Activated CD4-positive, alpha-beta T cell treated with anti-CD3 and anti-CD28 coated beads, Interleukin-2, amount 50 U/mL, for 4 hours (primary cell): ENCODE data around the gene LRFN2.

Source experiments
- DNase-seq, 2 experiments: peaks; one replicate each; pipeline ENCODE4 v3.0.0-alpha.2; 2020

Gene LRFN2

DNA sequence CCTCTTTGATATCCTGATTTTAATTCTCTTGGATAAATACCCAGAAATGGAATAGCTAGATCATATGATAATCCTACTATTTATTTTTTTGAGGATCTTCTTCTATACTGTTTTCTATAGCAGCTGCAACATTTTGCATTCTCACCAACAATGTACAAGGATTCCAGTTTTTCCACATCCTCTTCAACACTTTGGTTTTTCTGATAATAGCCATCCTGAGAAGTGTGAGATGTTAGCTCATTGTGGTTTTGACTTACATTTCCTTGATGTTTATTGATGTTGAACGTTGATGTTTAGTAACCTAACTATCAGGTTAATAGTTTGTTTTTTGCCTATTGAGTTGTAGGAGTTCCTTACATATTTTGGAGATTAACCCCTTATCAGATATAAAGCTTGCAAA lies 217.3 kb downstream of the LRFN2 start:
- DNase-seq = no peak

DNA sequence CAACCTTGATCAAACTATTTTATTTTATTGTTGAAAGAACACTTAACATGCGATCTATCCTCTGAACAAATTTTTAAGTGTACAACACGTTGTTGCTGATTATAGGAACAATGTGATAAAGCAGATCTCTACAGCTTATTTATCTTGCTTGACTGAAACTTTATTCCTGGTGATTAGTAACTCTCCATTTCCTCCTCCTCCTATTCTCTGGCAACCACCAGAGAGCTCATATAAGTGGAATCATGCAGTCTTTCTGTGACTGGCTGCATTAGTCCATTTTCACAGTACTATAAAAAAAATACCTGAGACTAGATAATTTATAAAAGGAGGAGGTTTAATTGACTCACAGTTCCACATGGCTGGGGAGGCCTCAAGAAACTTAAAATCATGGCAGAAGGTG lies 218.1 kb downstream of the LRFN2 start:
- no peak for DNase-seq

DNA sequence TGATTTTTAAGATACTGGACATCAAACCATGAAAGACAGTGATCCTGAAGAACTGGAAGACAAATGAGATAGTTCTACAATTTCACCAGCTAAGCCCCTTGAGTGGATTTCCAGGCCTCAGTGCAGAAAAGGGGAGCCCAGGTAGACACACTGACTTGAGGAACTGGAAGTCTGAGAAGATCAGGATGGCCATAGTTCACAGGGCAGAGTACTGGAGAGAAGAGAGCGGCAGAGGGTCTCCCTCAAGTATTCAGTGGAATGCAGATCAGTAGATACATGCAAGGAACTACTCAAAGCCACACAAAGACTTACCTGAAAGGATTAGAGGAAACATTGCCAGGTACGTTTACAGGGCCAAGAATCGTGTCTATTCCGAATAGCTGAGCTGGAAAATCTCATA lies 224.3 kb downstream of the LRFN2 start:
- no peak for DNase-seq

DNA sequence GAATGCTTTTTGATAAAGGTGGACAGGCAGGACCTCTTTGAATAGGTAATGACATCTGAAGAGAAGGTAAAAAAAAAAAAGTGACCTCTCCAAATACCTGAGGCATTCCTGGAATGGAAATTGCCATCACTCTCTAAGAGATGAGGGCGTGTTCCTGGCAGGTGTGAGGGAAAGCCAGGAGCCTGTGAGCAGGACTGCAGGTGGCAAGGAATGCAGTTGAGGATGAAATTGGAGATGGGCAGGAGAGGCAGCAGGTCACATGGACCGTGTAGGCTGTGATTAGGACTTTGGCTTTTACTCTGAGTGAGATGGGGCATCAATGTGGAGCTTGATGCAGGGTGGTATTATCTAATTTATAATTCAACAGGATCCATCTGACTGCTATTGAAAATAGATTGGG lies 227.4 kb downstream of the LRFN2 start:
- DNase-seq = no peak

DNA sequence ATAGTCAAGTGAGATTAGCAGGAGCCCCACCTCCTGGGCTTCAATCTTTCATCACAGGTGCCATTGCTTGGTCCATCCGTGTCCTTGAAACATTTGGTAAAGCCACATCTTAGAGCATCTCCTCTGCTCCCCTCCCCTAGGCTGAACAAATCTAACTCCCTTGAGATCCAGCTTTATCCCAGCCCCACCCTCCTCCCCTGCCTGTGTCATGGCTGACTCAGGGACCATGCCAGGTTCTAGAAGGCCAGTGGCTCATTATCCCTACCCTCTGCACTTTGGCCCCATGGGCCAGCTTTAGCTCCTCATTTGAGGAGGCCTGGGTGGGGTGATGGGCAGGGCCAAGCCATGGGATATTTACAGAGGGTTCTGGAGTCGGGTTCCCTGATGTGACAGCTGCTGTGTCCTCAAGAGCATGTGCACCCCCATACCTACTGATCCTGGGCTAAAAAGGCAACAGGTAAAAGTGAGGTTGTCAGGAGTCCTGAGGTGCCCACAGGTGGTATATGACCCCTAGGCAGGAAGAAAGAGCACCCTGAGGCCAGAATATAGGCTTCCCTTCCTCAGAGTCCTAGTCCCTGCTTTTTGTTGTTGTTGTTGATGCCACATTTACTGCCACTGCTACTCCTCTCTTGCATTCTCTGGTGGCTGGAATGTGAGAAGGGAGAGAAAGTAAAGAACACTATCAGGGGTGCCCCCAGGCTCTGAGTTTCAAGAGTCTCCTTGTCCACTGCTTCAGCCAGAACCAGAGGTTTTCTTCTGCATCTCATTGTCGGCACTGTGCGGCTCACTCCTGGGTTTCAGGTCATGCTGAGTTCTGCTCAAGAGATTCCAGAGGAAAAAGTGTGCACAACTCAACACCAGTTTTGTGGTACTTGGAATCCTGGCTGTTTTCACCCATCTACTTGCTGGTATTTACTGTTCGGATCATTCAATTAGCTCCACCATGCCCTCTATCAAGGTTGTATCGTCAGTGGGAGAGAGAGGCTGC lies 228.4 kb downstream of the LRFN2 start:
- no peak for DNase-seq

DNA sequence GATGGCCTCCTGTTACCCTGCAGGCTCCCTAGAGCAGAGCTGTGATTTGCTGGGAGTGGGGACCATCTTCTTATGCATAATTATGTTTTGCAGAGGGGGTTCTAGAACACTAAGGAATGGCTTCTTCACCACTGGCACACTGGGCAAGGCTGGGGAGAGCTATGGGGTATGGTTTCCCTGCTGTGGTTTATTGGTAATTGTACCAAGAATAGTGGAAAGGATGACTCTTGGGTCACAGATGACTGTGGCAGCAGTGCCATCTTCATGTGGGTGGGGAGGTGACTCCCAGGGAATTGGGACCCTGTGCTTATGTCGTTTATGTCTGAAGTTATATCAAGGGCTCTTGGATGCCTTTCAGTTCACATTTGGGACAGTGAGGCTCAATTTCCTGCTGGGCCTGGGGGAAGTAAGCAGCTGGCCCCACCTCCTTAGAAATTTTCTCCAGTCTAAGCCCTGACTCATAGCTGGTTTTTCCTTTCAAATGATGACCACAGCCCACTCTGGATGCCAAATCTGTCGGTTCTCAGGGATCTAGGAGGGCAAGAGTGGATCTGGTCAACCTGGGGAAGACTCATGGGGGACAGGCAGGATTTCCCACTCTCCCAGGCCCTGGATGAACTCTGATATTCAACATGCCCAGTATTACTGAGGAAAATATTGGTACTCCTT lies 230.8 kb downstream of the LRFN2 start:
- DNase-seq = no peak

DNA sequence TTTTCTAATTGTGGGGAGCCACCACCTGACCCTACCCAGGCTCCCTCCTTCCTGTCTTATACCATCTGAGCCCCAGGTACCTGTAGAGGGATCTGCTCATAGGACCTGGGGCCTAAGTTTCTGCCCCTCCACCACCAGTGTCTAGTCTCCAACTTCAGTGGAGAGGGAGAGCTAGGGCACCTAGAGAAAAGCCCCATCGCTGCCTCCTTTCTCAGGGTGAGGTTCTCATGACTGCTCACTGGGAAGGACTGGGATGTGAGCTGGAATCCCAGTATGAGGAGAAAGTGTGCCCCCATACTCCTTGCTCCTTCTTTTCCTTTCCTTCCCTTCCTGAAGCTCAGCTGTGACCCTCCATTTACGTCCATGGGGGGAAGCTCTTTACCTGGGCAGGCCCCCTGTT lies 231.6 kb downstream of the LRFN2 start:
- DNase-seq = no peak

DNA sequence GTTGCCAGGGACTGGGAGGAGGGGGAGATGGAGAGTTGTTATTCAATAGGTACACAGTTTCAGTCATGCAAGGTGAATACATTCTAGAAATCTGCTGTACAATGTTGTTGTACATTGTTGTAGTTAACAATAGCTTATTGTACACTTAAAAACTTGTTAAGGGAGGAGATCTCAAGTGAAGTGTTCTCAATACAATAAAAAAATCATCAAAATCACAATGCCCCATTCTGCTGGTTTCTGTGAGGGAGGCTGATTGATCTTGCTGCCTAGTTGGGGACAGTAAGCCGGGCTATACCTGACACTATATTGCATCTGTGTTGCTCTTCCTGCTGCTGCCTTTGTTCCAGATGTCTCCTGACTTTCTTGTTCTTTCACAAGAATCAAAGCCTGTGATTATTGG lies 232.1 kb downstream of the LRFN2 start:
- no peak for DNase-seq

DNA sequence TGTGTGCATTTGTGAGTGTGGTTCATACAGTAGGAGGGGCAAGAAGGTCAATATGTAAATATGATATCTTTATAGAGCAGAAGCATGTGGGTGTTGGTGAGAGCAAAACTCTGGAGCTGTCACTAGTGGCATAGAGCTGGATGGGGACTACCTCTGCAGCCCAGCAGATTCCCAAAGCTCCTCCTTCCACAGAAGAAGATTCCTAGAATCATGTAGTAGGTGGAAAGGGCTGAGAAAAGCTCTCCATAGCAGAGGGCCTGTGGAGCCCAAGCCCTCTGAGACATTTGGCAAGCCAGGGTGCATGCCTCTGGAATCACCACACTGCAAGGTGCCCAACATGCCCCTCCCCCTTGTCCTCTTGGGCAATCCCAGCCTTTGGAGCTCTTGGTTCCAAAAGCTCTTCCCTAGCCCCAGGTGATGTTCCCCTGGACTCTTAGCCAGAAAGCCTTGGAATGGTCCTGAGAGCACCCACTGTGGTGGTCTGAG lies 233.2 kb downstream of the LRFN2 start:
- no peak for DNase-seq

DNA sequence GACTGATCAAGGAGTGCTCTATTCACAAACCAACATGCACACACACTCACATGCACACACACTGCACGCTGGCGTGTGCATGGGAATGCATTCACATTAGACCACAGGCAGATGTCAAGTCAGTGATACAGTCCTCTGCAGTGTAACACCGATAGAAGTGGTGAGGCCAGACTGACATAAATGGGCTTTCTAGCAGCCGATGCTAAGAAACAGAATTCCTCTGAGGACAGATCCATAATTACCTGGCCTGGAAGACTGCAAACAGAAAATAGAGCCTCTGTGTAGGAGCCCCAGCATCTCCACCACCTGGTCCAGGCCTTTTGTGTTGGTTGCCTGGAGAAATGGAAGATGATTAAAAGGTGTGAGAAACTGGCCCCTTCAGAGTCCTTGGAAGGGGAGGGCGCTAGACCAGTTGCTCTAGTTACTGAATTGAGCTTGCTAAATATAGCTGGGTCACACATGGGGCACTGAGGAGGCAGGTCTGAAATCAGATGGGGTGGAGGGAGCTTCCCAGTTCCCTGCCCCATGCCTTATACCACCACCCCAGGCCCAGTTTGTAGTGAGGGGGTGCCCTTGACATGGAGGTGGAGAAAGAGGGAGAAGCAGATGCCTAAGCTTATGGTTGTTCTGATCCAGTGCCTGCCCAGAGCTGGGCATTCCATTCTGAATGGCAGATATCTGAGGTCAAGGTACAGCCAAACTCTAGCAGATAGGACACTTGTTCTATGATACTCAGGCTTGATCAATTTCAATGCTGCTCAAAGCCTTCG lies 233.8 kb downstream of the LRFN2 start:
- no peak for DNase-seq

DNA sequence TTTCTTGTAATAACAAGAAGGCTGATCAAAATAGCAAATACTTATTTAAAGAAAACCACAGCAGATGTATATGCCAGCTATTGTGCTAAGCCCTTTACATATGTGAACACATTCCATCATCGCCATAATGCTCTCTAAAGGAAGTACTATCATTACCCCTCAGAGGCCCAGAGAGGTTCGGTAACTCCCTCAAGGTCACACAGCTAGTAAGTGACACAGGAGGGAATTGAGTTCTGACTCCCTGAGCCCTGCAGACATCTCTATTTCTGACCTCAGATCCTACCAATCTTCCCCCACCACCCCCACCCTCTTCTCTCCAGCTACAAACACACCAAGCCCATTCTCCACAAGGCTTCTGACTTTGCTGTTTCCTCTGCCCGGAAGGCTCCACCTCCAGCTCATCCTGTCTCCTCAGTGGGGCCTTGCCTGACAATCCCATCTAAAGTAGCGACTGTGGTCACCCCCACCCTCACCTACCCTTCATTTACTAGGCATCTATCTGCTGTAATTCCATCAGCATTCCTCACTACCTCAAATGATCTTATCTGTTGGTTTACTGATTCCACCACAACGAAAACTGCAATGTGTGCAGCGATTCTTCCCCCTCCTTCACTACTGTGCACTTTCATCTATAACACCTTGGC lies 234.5 kb downstream of the LRFN2 start:
- no peak for DNase-seq

DNA sequence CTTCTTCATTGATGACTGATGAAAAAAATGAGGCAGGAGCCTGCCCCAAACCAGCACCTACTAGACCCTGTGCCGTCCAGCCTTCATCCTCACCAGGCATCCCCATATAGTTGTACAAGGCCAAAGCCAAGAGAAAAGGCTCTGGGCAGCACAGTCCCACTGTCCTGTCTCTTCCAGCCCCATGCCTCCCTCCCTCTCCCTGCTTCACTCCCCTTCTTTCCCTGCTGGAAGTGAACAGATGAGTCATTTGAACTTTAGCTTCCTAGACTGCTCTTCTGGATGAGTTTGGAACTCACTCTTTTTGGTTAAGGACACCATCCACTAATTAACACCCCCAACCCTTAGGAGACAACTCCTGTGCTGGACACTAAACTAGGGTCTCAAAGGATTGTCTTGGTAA lies 235.2 kb downstream of the LRFN2 start:
- DNase-seq = no peak

DNA sequence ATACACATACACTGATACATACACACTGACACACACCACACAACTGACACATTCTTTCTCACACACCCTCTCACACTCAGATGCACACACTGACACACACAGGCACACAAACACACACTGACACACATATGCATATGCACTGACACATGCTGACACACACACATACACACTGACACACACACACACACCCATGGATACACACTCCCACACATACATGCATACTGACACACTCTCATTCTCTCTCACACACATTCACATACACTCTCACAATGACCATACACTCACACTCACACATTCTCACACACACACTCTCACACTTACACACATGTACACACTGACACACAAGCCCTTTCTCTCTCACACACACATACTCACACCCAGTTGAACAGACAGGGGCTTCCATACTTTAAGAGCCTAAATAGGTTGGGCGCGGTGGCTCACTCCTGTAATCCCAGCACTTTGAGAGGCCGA lies 236.4 kb downstream of the LRFN2 start:
- no peak for DNase-seq

DNA sequence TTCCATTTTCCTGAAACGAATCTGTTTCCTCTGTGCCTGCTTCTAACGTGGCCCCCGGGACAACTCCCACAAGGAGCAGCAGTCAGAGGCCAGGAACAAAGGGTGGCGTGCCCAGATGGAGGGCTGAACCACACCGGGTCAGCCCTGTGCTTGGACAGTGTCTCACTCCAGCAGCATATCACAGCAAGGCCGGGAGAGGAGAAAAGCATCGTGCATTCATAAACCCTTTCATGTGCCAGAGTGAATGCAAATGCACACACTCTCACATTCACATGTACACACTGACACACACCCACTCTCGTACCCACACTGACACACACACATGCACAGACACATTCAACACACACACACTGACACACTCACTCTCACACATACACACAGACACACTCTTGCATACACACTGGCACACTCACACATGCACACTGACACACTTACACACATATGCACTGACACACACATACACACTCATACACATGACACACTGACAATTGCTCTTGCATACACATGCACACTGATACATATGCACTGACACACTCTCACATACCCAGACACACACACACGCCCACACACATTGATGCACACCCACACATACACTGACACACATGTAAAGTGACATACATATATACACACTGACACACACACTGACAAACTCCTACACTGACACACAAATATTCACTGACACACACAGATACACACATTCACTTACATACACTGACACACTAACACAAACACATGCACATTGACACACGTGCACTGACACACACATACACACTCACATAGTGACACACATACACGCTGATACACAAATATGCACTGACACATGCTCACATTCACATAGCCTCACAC lies 237.0 kb downstream of the LRFN2 start:
- no peak for DNase-seq

DNA sequence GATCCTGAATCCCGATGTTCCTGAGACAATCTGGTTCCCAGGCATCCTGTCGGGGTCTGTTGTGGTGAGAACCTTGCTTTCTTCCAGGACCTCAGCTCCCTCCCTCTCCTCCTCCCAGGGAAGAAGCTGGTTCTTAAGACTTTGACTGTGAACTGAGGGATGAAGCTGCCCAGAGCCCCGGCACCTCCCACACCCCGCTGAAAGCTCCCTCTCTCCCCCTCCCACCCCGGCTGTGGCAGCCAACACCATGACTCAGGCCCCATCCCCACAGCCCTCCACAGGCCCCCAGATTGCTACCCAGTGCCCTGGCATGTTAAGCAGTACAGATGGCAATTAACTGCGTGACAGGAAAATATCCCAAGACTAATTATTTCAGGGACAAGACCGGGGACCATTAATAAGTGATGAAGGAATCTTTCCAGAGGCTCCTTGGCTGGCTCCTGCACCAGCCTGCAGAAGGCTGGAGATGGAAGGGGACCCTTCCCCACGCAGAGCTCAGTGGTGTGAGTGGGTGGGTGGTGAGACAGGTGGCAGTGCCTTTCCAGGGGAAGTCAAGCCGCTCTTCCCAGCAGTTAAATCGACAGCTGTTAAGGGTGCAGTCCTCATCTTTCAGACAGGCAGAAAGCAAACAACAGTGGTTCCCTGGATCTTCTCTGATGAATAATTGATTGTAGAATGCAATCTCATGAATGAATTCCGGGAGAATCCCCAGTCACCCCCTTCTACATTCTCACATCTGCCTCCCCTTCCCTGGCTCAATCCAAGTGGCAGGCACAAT lies 237.9 kb downstream of the LRFN2 start:
- DNase-seq = no peak

DNA sequence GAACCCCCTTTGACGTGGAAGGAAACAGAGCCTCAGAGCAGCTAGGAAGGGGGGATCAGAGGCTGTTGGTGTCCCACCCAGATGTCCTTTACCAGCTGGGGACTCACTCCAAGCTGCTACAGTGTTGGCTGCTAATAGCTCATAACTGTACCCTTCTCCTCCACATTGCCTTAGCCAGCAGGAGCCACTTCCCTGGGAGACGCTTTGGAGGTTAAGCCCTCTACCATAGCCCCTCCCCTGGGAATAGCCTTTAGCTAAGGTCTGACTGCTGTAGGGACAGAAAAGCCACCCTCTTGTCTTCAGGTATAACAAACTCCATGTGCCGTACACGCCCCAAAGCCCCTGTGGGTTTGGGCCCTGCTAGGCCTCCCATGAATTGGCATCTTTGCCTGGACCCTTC lies 238.6 kb downstream of the LRFN2 start:
- DNase-seq = no peak

DNA sequence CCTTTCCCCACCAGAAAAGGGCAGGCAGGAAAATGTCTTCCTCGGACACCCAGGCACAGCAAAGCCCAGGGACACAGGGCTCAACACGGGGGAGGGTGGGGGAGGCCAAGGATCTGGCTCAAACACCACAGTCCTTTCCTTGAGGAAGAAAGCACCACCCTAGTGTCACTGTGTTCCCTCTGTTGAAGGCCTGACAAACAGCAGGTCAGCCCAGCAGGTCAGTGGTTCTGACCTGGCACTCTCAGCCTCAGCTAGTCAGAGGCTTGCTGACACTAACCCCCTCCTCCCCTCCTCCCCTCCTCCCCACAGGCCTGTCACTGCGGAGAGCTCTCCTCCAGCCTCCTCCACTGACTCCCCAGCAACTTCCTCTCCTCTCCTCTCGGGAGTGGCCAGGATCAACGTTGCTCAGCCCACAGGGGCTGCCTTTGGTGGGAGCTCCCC lies 239.6 kb downstream of the LRFN2 start:
- DNase-seq = no peak

DNA sequence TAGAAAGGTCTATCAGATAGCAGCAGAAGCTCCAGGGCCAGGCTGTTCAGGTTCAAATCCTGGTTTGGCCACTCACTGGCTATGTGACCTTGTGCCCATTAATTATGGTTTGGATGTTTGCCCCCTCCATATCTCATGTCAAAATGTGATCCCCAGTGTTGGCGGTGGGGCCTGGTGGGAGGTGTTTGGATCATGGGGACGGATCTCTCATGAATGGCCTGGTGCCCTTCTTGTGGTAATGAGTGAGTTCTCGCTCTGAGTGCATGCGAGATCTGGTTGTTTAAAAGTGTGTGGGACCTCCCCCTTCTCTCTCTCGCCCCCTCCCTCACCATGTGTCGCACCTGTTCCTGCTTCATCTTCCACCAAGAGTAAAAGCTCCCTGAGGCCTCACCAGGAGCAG lies 240.9 kb downstream of the LRFN2 start:
- no peak for DNase-seq

DNA sequence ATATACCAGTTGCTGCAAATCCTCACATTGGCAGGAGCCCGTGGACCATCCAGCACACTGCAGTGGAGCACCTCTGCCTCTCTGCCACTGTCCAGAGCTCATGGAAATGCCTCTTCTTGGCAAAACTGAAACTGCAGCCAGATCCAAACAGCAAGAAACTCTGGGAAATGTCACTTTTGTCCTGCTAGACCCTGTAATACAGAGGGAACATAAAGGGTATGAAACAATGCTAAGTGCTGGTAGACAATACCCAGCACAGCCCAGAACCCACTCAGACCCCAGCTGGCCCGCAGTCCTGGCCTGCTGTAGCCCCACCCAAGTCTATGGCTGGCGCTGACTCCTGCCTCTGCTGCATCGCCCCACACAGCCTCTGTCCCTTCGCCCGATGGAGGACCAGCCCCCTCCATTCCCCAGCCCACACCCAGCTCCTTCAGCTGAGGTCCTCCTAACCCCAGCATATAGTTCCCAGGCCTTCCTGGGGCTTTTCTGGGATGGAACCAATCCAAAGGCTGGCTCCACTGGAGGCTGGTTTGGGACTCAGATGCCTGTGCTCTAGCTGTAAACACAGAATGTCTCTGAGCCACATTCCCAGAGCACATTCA lies 242.5 kb downstream of the LRFN2 start:
- no peak for DNase-seq

DNA sequence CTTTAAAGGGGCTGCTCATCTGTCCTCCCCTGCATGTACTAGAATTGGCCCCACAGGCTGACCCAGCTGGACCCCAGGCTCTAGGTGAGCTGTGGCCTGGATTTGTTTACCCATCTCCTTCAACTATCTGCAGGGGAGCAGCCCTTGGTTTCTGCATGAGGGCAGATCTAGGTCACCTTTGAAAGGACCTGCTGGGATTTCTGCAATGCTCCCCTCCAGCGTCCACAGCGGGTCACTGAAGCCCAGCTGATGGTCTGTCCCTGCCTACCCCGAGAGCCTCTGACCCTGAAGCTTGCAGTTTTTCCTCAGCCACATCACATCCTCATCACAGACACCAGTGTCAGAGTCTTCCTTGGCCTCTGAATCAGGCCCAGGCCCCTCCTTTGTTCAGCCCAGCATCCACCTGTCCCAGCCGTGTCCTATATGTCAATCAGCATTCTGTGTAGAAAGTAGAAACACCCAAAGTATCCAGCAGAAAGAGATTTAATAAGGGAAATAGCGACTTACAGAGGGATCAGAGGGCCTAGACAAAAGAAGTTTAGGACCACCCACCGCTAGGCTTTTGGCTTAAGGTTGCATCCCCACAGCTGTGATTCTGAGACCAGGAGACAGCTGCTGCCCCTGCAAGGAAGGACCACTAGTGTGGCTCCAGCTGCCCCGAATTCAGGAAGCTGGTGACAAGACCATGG lies 243.1 kb downstream of the LRFN2 start:
- DNase-seq = no peak
